Measurements from ENCODE around the gene LMCD1. TPM values are rescaled to one million over a fixed set of nuclear protein-coding genes. Genes with fewer than 3 reads are reported as not detected.
A peak's percentile ranks its signal among the peaks of the same experiment; 100 is the strongest.

LMCD1 gene
- total and polyA plus RNA-seq, 2 donors (not counting 1 experiment from before 2014, with no cell fraction given): 60.1 to 137 TPM

GRCh38 chr3:8488877-8489276 is 12.7 kb upstream of the LMCD1 start:
- no peak overlapping the region for H3K27ac ChIP-seq (ENCODE audit: insufficient read depth, low read length)
- no peak overlapping the region for H3K4me2 ChIP-seq (ENCODE audit: extremely low read depth, insufficient read depth, low read length)

DNA sequence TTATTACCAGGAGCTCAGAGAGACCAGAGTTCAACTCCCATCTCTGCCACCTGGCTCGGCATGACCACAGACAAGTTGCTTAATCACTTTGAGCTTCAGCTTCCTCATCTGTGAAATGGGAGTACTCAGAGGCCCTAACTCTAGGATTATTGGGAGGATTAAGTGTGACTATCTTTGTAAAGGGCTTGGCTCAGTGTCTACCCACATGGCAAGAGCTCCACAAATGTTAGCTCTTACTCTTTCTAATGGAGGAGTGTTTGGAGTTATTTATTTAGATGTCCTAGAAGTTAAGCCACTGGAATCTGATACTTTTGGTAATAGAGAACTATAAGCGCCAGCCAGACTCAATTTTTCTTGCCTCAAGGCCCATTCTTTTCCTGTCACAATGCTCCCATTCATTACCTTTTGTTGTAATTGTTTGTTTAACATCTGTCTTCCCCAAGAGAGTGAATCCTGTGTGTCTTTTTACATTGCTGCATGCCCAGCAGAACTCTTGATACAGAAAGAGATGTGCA is 12.3 kb upstream of the LMCD1 start:
- Histone ChIP-seq H3K79me2 (ENCODE audit: control insufficient read depth, insufficient read depth, low read length) (no peaks in the 10 kb centered on the region), H3K4me3 (replicated peaks in 1 of 4; ENCODE audit: control extremely low read depth in 1 of 4, insufficient read depth in 1 of 4, low read depth in 3 of 4, low read length in 4 of 4) (no peak overlapping the region), H3K9ac (ENCODE audit: insufficient read depth, low read length) (no peak overlapping the region), H4K20me1 (ENCODE audit: control insufficient read depth, extremely low read depth, insufficient read depth, low read length) (no peaks in the 10 kb centered on the region), H3K27ac (ENCODE audit: insufficient read depth, low read length) (peak overlapping the region; percentile 61), H3K36me3 (ENCODE audit: control insufficient read depth, insufficient read depth, low read length) (no peaks in the 10 kb centered on the region), H2AFZ (ENCODE audit: low read length) (no peak overlapping the region), H3K4me1 (ENCODE audit: control insufficient read depth, extremely low read depth, insufficient read depth, low read length) (peaks cover 10% of the 10 kb centered on the region), H3K27me3 (ENCODE audit: control insufficient read depth, insufficient read depth, low read length) (no peaks in the 10 kb centered on the region), H3K4me2 (ENCODE audit: extremely low read depth, insufficient read depth, low read length) (no peak overlapping the region), H3K9me3 (ENCODE audit: control insufficient read depth, insufficient read depth, low read depth, low read length) (no peaks in the 10 kb centered on the region)
- DNase-seq (ENCODE audit: low read depth in 2 of 2): peak in 1 of 2 donors; percentile 42
- TF ChIP-seq, protein P1, sequence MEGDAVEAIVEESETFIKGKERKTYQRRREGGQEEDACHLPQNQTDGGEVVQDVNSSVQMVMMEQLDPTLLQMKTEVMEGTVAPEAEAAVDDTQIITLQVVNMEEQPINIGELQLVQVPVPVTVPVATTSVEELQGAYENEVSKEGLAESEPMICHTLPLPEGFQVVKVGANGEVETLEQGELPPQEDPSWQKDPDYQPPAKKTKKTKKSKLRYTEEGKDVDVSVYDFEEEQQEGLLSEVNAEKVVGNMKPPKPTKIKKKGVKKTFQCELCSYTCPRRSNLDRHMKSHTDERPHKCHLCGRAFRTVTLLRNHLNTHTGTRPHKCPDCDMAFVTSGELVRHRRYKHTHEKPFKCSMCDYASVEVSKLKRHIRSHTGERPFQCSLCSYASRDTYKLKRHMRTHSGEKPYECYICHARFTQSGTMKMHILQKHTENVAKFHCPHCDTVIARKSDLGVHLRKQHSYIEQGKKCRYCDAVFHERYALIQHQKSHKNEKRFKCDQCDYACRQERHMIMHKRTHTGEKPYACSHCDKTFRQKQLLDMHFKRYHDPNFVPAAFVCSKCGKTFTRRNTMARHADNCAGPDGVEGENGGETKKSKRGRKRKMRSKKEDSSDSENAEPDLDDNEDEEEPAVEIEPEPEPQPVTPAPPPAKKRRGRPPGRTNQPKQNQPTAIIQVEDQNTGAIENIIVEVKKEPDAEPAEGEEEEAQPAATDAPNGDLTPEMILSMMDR (conservative IDR thresholded peaks at IDR 0.05 in 1 of 2, IDR thresholded peaks at IDR 0.05 in 1 of 2; ENCODE audit: low read depth in 1 of 2, low read length in 2 of 2): no peak
- no peak for TF ChIP-seq EZH2 (IDR thresholded peaks at IDR 0.05; ENCODE audit: low read length, missing control alignments)

More at GRCh38 chr3:8488877-8489276, 12.7 kb upstream of the LMCD1 start:
- DNase-seq (ENCODE audit: low read depth in 2 of 2): peak in 1 of 2 donors; percentile 43
- no peaks in the 10 kb centered on the region for H3K27me3 ChIP-seq (ENCODE audit: control insufficient read depth, insufficient read depth, low read length)
- no peak overlapping the region for H3K9ac ChIP-seq (ENCODE audit: insufficient read depth, low read length)
- H4K20me1 ChIP-seq (ENCODE audit: control insufficient read depth, extremely low read depth, insufficient read depth, low read length): no peaks in the 10 kb centered on the region
- peaks cover 12% of the 10 kb centered on the region for H3K4me1 ChIP-seq (ENCODE audit: control insufficient read depth, extremely low read depth, insufficient read depth, low read length)
- H2AFZ ChIP-seq (ENCODE audit: low read length): no peak overlapping the region
- TF ChIP-seq, protein P1 (conservative IDR thresholded peaks at IDR 0.05 in 1 of 2, IDR thresholded peaks at IDR 0.05 in 1 of 2; ENCODE audit: low read depth in 1 of 2, low read length in 2 of 2): no peak
- no peak for TF ChIP-seq EZH2 (IDR thresholded peaks at IDR 0.05; ENCODE audit: low read length, missing control alignments)
- H3K9me3 ChIP-seq (ENCODE audit: control insufficient read depth, insufficient read depth, low read depth, low read length): no peaks in the 10 kb centered on the region
- no peak overlapping the region for H3K4me3 ChIP-seq (replicated peaks in 1 of 4; ENCODE audit: control extremely low read depth in 1 of 4, insufficient read depth in 1 of 4, low read depth in 3 of 4, low read length in 4 of 4)
- H3K79me2 ChIP-seq (ENCODE audit: control insufficient read depth, insufficient read depth, low read length): no peaks in the 10 kb centered on the region
- H3K36me3 ChIP-seq (ENCODE audit: control insufficient read depth, insufficient read depth, low read length): no peaks in the 10 kb centered on the region

- Histone ChIP-seq H2AFZ (ENCODE audit: low read length) (no peak overlapping the region), H3K9ac (ENCODE audit: insufficient read depth, low read length) (no peak overlapping the region), H3K4me2 (ENCODE audit: extremely low read depth, insufficient read depth, low read length) (no peak overlapping the region)
Observed at GRCh38 chr3:8490079-8490552, 11.5 kb upstream of the LMCD1 start.

More at GRCh38 chr3:8490079-8490552, 11.5 kb upstream of the LMCD1 start:
- peak; percentile 87 to 98 for DNase-seq (ENCODE audit: low read depth in 2 of 2)
- TF ChIP-seq, protein P1 (conservative IDR thresholded peaks at IDR 0.05 in 1 of 2, IDR thresholded peaks at IDR 0.05 in 1 of 2; ENCODE audit: low read depth in 1 of 2, low read length in 2 of 2): no peak
- no peak for TF ChIP-seq EZH2 (IDR thresholded peaks at IDR 0.05; ENCODE audit: low read length, missing control alignments)
- no peaks in the 10 kb centered on the region for H3K9me3 ChIP-seq (ENCODE audit: control insufficient read depth, insufficient read depth, low read depth, low read length)
- H3K4me3 ChIP-seq (replicated peaks in 1 of 4; ENCODE audit: control extremely low read depth in 1 of 4, insufficient read depth in 1 of 4, low read depth in 3 of 4, low read length in 4 of 4): no peak overlapping the region
- H3K27me3 ChIP-seq (ENCODE audit: control insufficient read depth, insufficient read depth, low read length): no peaks in the 10 kb centered on the region
- H3K36me3 ChIP-seq (ENCODE audit: control insufficient read depth, insufficient read depth, low read length): no peaks in the 10 kb centered on the region
- no peaks in the 10 kb centered on the region for H4K20me1 ChIP-seq (ENCODE audit: control insufficient read depth, extremely low read depth, insufficient read depth, low read length)
- peaks cover 10% of the 10 kb centered on the region for H3K4me1 ChIP-seq (ENCODE audit: control insufficient read depth, extremely low read depth, insufficient read depth, low read length)
- H3K27ac ChIP-seq (ENCODE audit: insufficient read depth, low read length): peak overlapping the region; percentile 61
- no peaks in the 10 kb centered on the region for H3K79me2 ChIP-seq (ENCODE audit: control insufficient read depth, insufficient read depth, low read length)
